H9 (cell line): ENCODE data around the gene HLA-DOA. TPM values are rescaled to one million over a fixed set of nuclear protein-coding genes. Genes with fewer than 3 reads are reported as not detected.

Experiments
- DNase-seq: peaks from one replicate; pipeline ENCODE4 v3.0.0-alpha.2; 2017
- H2AFZ ChIP-seq: one replicate; pipeline ENCODE4 v1.6.1; 2013; ENCODE audit warnings: mild to moderate bottlenecking, low read length, control low read depth, moderate library complexity
- H2AK5ac ChIP-seq: 2 replicates; pipeline ENCODE4 v1.6.1; 2013; ENCODE audit warnings: low read length, control low read depth, mixed read lengths; ENCODE audit not compliant: insufficient read length
- H2BK120ac ChIP-seq: one replicate; pipeline ENCODE4 v1.6.1; 2013; ENCODE audit warnings: low read depth, mild to moderate bottlenecking, low read length, control low read depth, inconsistent platforms; ENCODE audit not compliant: poor library complexity, severe bottlenecking
- H2BK12ac ChIP-seq: 2 replicates; pipeline ENCODE4 v1.6.1; 2013; ENCODE audit warnings: low read length, control low read depth, mixed read lengths, low read depth; ENCODE audit not compliant: insufficient read length
- H2BK15ac ChIP-seq: 2 replicates; pipeline ENCODE4 v1.6.1; 2013; ENCODE audit warnings: low read depth, low read length, control low read depth
- H2BK20ac ChIP-seq: one replicate; pipeline ENCODE4 v1.6.1; 2013; ENCODE audit warnings: low read depth, mild to moderate bottlenecking, low read length, control low read depth, inconsistent platforms; ENCODE audit not compliant: poor library complexity, severe bottlenecking
- H2BK5ac ChIP-seq: 2 replicates; pipeline ENCODE4 v1.6.1; 2013; ENCODE audit warnings: low read length, control low read depth, mixed read lengths; ENCODE audit not compliant: insufficient read length
- H3K14ac ChIP-seq: 2 replicates; pipeline ENCODE4 v1.6.1; 2013; ENCODE audit warnings: low read length, control low read depth; ENCODE audit not compliant: insufficient read depth
- H3K18ac ChIP-seq: 2 replicates; pipeline ENCODE4 v1.6.1; 2013; ENCODE audit warnings: low read depth, mild to moderate bottlenecking, mixed read lengths, low read length, control low read depth; ENCODE audit not compliant: insufficient read length
- H3K23ac ChIP-seq: 2 replicates; pipeline ENCODE4 v1.6.1; 2013; ENCODE audit warnings: low read length, control low read depth, mixed read lengths, low read depth; ENCODE audit not compliant: insufficient read length
- H3K23me2 ChIP-seq: 2 replicates; pipeline ENCODE4 v1.6.1; 2013; ENCODE audit warnings: low read depth, mild to moderate bottlenecking, mixed read lengths, low read length, control low read depth; ENCODE audit not compliant: insufficient read length, poor library complexity, severe bottlenecking
- H3K27ac ChIP-seq: 2 replicates; pipeline ENCODE4 v1.5.1; 2013; ENCODE audit warnings: low read length, control low read depth, mixed read lengths, low read depth; ENCODE audit not compliant: insufficient read length
- H3K27me3 ChIP-seq: 2 replicates; pipeline ENCODE4 v1.6.1; 2013; ENCODE audit warnings: low read length, control low read depth, inconsistent platforms; ENCODE audit not compliant: insufficient read depth
- H3K4ac ChIP-seq: 2 replicates; pipeline ENCODE4 v1.6.1; 2013; ENCODE audit warnings: low read depth, mild to moderate bottlenecking, control low read depth, inconsistent platforms, low read length, moderate library complexity
- H3K4me1 ChIP-seq: 2 replicates; pipeline ENCODE4 v1.6.1; 2013; ENCODE audit warnings: low read length, control low read depth, inconsistent platforms; ENCODE audit not compliant: insufficient read depth
- H3K4me2 ChIP-seq: 2 replicates; pipeline ENCODE4 v1.6.1; 2013; ENCODE audit warnings: low read length, control low read depth, mixed read lengths; ENCODE audit not compliant: insufficient read length, insufficient read depth
- H3K56ac ChIP-seq: 2 replicates; pipeline ENCODE4 v1.6.1; 2013; ENCODE audit warnings: low read depth, mild to moderate bottlenecking, mixed read lengths, low read length, control low read depth; ENCODE audit not compliant: insufficient read length
- H3K79me1 ChIP-seq: 2 replicates; pipeline ENCODE4 v1.6.1; 2013; ENCODE audit warnings: low read depth, mild to moderate bottlenecking, moderate library complexity, low read length, control low read depth, inconsistent platforms; ENCODE audit not compliant: insufficient read depth, poor library complexity, severe bottlenecking
- H3K79me2 ChIP-seq: 2 replicates; pipeline ENCODE4 v1.6.1; 2013; ENCODE audit warnings: low read length, control low read depth, inconsistent platforms; ENCODE audit not compliant: insufficient read depth
- H3K9ac ChIP-seq: 2 replicates; pipeline ENCODE4 v1.6.1; 2013; ENCODE audit warnings: low read length, control low read depth, mixed read lengths; ENCODE audit not compliant: insufficient read length; ENCODE audit errors: extremely low read depth
- H3K9me3 ChIP-seq: one replicate; pipeline ENCODE4 v1.6.1; 2013; ENCODE audit warnings: low read depth, low read length, inconsistent platforms; ENCODE audit not compliant: control insufficient read depth
- H3T11ph ChIP-seq: one replicate; pipeline ENCODE4 v1.6.1; 2013; ENCODE audit warnings: mild to moderate bottlenecking, low read length, control low read depth, inconsistent platforms
- H4K20me1 ChIP-seq: one replicate; pipeline ENCODE4 v1.6.1; 2013; ENCODE audit not compliant: control insufficient read depth, insufficient read length, insufficient read depth
- H4K5ac ChIP-seq: 2 replicates; pipeline ENCODE4 v1.6.1; 2013; ENCODE audit warnings: low read depth, mild to moderate bottlenecking, mixed read lengths, low read length, control low read depth; ENCODE audit not compliant: insufficient read length
- H4K8ac ChIP-seq: replicated peaks from 2 replicates; pipeline ENCODE4 v1.6.1; 2013; ENCODE audit warnings: low read length, control low read depth, mixed read lengths, low read depth; ENCODE audit not compliant: insufficient read length
- H4K91ac ChIP-seq: 2 replicates; pipeline ENCODE4 v1.6.1; 2013; ENCODE audit warnings: low read depth, mild to moderate bottlenecking, moderate library complexity, mixed read lengths, low read length, control low read depth; ENCODE audit not compliant: insufficient read length
- H3K27ac Mint-ChIP-seq, 3 experiments: 2 replicates in 2 of 3; 3 replicates in 1 of 3; pipeline ENCODE4 v1.8.0; 2020 to 2021; ENCODE audit warnings: mixed read lengths in 3 of 3, mild to moderate bottlenecking in 1 of 3, moderate library complexity in 1 of 3
- H3K27me3 Mint-ChIP-seq: 2 replicates; pipeline ENCODE4 v1.8.0; 2021; ENCODE audit warnings: low read depth, mild to moderate bottlenecking, moderate library complexity, mixed read lengths
- H3K36me3 Mint-ChIP-seq, 3 experiments: 2 replicates in 2 of 3; 3 replicates in 1 of 3; pipeline ENCODE4 v1.8.0; 2020 to 2021; ENCODE audit warnings: low read depth in 3 of 3, mixed read lengths in 3 of 3; ENCODE audit not compliant: insufficient read depth in 1 of 3
- H3K4me1 Mint-ChIP-seq, 2 experiments: 2 replicates each; pipeline ENCODE4 v1.8.0; 2020; ENCODE audit warnings: mixed read lengths in 2 of 2
- H3K4me3 Mint-ChIP-seq, 2 experiments: 2 replicates in 1 of 2; 3 replicates in 1 of 2; pipeline ENCODE4 v1.8.0; 2020 to 2021; ENCODE audit warnings: mild to moderate bottlenecking in 2 of 2, mixed read lengths in 2 of 2, moderate library complexity in 1 of 2
- H3K9me3 Mint-ChIP-seq, 2 experiments: 2 replicates in 1 of 2; 3 replicates in 1 of 2; pipeline ENCODE4 v1.8.0; 2020; ENCODE audit warnings: mild to moderate bottlenecking in 2 of 2, mixed read lengths in 2 of 2, moderate library complexity in 1 of 2
- CTCF ChIP-seq: fragments of 200-600 bp; sonication (generic); conservative IDR thresholded peaks from 3 replicates; pipeline ENCODE4 v1.8.0; 2021; ENCODE audit warnings: antibody characterized with exemption, mild to moderate bottlenecking
- WGBS: extraction: QIAGEN DNeasy Blood & Tissue Kit; methylation state at CpG from one replicate; pipeline ENCODE4 v1.1.7; 2013; ENCODE audit warnings: missing lambda C conversion rate, low lambda C conversion rate, mixed read lengths; ENCODE audit not compliant: insufficient read length; ENCODE audit errors: extremely low coverage; 5-methylcytosine and 5-hydroxymethylcytosine counted together
- total RNA-seq: library from RNA; stranded (reverse); gene quantifications from 2 replicates; pipeline ENCODE4 v1.2.1, GENCODE V29; 2021

The HLA-DOA gene
- total RNA-seq, 1 experiment from 2014 or later: 15.6 TPM

GRCh38 chr6:32968867-32969684 is 40.3 kb downstream of the HLA-DOA start:
- no CpG with 5 or more reads among the region's 40 CpGs for WGBS

More at GRCh38 chr6:32968867-32969684, 40.3 kb downstream of the HLA-DOA start:
- Histone ChIP-seq H3K4me2 (peak overlapping the region; percentile 87), H3K23me2 (peaks cover 23% of the 10 kb centered on the region), H2BK20ac (no peak overlapping the region), H2BK15ac (no peak overlapping the region), H3K79me1 (no peaks in the 10 kb centered on the region), H4K8ac (peak overlapping the region; percentile 97), H2AK5ac (peak overlapping the region; percentile 99), H3K18ac (peak overlapping the region; percentile 96), H3K4me1 (no peaks in the 10 kb centered on the region), H3K56ac (peak overlapping the region; percentile 100), H3K27ac (peak overlapping the region; percentile 100), H3K79me2 (peaks cover 19% of the 10 kb centered on the region), H4K5ac (peak overlapping the region; percentile 99), H4K91ac (peak overlapping the region; percentile 96), H3K9ac (peak overlapping the region; percentile 98), H3K14ac (peak overlapping the region; percentile 96), H2BK5ac (peak overlapping the region; percentile 99), H3T11ph (peak overlapping the region; percentile 55), H3K9me3 (no peaks in the 10 kb centered on the region), H3K23ac (peak overlapping the region; percentile 9), H2AFZ (no peak overlapping the region), H3K4ac (peak overlapping the region; percentile 97), H2BK12ac (peak overlapping the region; percentile 91), H4K20me1 (no peaks in the 10 kb centered on the region), H2BK120ac (peak overlapping the region; percentile 96), H3K27me3 (no peaks in the 10 kb centered on the region)
- Mint-ChIP-seq H3K27me3 (peaks cover 4% of the 10 kb centered on the region; the same call in 1 of the 2 replicates), H3K4me1 (peaks cover 13% of the 10 kb centered on the region in 2 experiments), H3K36me3 (peaks cover 36 to 42% (median 37%) of the 10 kb centered on the region in 3 experiments), H3K27ac (peak overlapping the region; percentile 100), H3K9me3 (peaks cover 7 to 11% of the 10 kb centered on the region in 2 experiments), H3K4me3 (peak overlapping the region; percentile 96)
- no peak for TF ChIP-seq CTCF
- DNase-seq: peak; percentile 92
